MM.1S (cell line): ENCODE results near the gene NIPBL.

Experiments
- DNase-seq: peaks from one replicate; pipeline ENCODE4 v3.0.0-alpha.2; 2015
- H2AFZ ChIP-seq: fragments of 300-600 bp; sonication (generic); 2 replicates; pipeline ENCODE4 v1.6.0; 2016; ENCODE audit warnings: antibody characterized with exemption, low read length
- H3F3A ChIP-seq: fragments of 300-600 bp; sonication (generic); 2 replicates; pipeline ENCODE4 v1.6.1; 2016; ENCODE audit warnings: mild to moderate bottlenecking, antibody characterized with exemption, low read length, moderate library complexity, mixed read lengths; ENCODE audit not compliant: insufficient read depth
- H3K27ac ChIP-seq: fragments of 300-600 bp; sonication (generic); 2 replicates; pipeline ENCODE4 v1.5.1; 2016; ENCODE audit warnings: mild to moderate bottlenecking, low read length
- H3K27me3 ChIP-seq: fragments of 300-600 bp; sonication (generic); replicated peaks from 2 replicates; pipeline ENCODE4 v1.6.0; 2016; ENCODE audit warnings: low read length; ENCODE audit not compliant: insufficient read depth
- H3K36me3 ChIP-seq: fragments of 300-600 bp; sonication (generic); replicated peaks from 2 replicates; pipeline ENCODE4 v1.6.1; 2016; ENCODE audit warnings: mild to moderate bottlenecking, low read length, mixed read lengths; ENCODE audit not compliant: insufficient read depth
- H3K4me1 ChIP-seq: fragments of 300-600 bp; sonication (generic); 2 replicates; pipeline ENCODE4 v1.6.1; 2016; ENCODE audit warnings: low read length, mixed read lengths
- H3K4me2 ChIP-seq: fragments of 300-600 bp; sonication (generic); 2 replicates; pipeline ENCODE4 v1.6.0; 2016; ENCODE audit warnings: low read depth, low read length
- H3K4me3 ChIP-seq: fragments of 300-600 bp; sonication (generic); 2 replicates; pipeline ENCODE4 v1.5.1; 2016; ENCODE audit warnings: low read length, mixed read lengths
- H3K79me2 ChIP-seq: fragments of 300-600 bp; sonication (generic); 2 replicates; pipeline ENCODE4 v1.6.1; 2016; ENCODE audit warnings: mixed run types, low read length, mixed read lengths
- H3K9ac ChIP-seq: fragments of 300-600 bp; sonication (generic); 2 replicates; pipeline ENCODE4 v1.6.1; 2016; ENCODE audit warnings: low read length, mixed read lengths
- H3K9me2 ChIP-seq: fragments of 300-600 bp; sonication (generic); replicated peaks from 2 replicates; pipeline ENCODE4 v1.6.1; 2016; ENCODE audit warnings: mild to moderate bottlenecking, low read length, mixed read lengths; ENCODE audit not compliant: insufficient read depth
- H3K9me3 ChIP-seq: fragments of 300-600 bp; sonication (generic); replicated peaks from 2 replicates; pipeline ENCODE4 v1.6.1; 2016; ENCODE audit warnings: mild to moderate bottlenecking, low read length, mixed read lengths; ENCODE audit not compliant: insufficient read depth
- H4K20me1 ChIP-seq: fragments of 300-600 bp; sonication (generic); 2 replicates; pipeline ENCODE4 v1.6.1; 2016; ENCODE audit warnings: mild to moderate bottlenecking, low read length, moderate library complexity, mixed read lengths; ENCODE audit not compliant: insufficient read depth
- CTCF ChIP-seq: fragments of 300-600 bp; sonication (generic); IDR thresholded peaks from 2 replicates; pipeline ENCODE4 v1.5.1; 2016; ENCODE audit warnings: antibody characterized with exemption, low read length, mixed read lengths
- EZH2 ChIP-seq: fragments of 300-600 bp; sonication (generic); optimal IDR thresholded peaks from 2 replicates; pipeline ENCODE3; 2017; ENCODE audit warnings: low read depth, mild to moderate bottlenecking, antibody characterized with exemption, low read length, mixed read lengths
- EZH2phosphoT487 ChIP-seq: fragments of 300-600 bp; sonication (generic); IDR thresholded peaks from 2 replicates; pipeline ENCODE4 v1.6.1; 2018; ENCODE audit warnings: antibody characterized with exemption, low read length

Gene NIPBL

GRCh38 chr5:36988396-36988795 is 111.8 kb downstream of the NIPBL start:
- Histone ChIP-seq H4K20me1 (no peaks in the 10 kb centered on the region), H3F3A (no peaks in the 10 kb centered on the region), H3K9ac (no peak overlapping the region), H3K4me3 (no peak overlapping the region), H3K27ac (no peak overlapping the region), H3K4me1 (no peaks in the 10 kb centered on the region), H3K9me3 (no peaks in the 10 kb centered on the region), H3K27me3 (no peaks in the 10 kb centered on the region), H3K36me3 (no peaks in the 10 kb centered on the region), H2AFZ (no peak overlapping the region), H3K79me2 (peaks cover 10% of the 10 kb centered on the region), H3K4me2 (no peak overlapping the region), H3K9me2 (no peaks in the 10 kb centered on the region)
- TF ChIP-seq EZH2phosphoT487 (no peak), EZH2 (no peak), CTCF (no peak)
- DNase-seq, result no peak

GRCh38 chr5:36998578-36998977 is 122.0 kb downstream of the NIPBL start:
- Histone ChIP-seq H3K27ac (no peak overlapping the region), H2AFZ (no peak overlapping the region), H3K9me3 (no peaks in the 10 kb centered on the region), H3K9me2 (no peaks in the 10 kb centered on the region), H3K4me1 (no peaks in the 10 kb centered on the region), H3K9ac (no peak overlapping the region), H3F3A (no peaks in the 10 kb centered on the region), H3K36me3 (0 out of 2 replicates have a peak, but pooled peaks cover 2% of the 10 kb centered on the region), H3K4me3 (no peak overlapping the region), H3K79me2 (no peaks in the 10 kb centered on the region), H4K20me1 (no peaks in the 10 kb centered on the region), H3K4me2 (no peak overlapping the region), H3K27me3 (no peaks in the 10 kb centered on the region)
- no peak for DNase-seq
- TF ChIP-seq EZH2 (no peak), EZH2phosphoT487 (no peak), CTCF (no peak)

DNA sequence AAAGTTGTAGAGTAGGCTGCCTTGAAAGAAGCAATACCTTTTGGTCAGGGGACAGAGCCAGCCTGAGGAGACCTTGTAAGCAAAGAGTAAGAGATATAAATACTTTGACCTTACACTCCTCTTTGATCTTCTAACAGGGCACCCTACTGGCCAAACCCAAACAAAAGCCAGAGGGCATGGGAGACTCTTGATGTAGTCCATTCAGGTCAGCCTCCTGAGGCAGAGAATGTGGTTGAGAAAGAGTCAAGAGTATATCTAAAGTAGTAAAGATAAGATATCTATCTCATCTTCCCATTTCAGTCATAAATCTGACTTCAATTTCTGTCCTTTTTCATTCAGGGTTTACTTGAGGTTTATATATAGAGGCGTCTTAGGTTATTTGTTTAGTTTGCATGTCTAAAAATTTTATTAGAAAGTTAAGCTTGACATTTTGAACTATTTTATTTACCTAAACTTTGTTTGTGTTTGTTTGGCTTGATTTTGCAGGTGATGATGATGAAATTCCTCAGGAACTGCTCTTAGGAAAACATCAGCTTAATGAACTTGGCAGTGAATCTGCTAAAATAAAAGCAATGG is 125.7 kb downstream of the NIPBL start:
- no peaks in the 10 kb centered on the region for H4K20me1 ChIP-seq
- no peaks in the 10 kb centered on the region for H3K9me3 ChIP-seq
- H3K4me1 ChIP-seq, result peaks cover 12% of the 10 kb centered on the region
- peaks cover 8% of the 10 kb centered on the region for H3F3A ChIP-seq
- no peaks in the 10 kb centered on the region for H3K9me2 ChIP-seq
- no peak overlapping the region for H3K4me2 ChIP-seq
- no peak for DNase-seq
- H3K36me3 ChIP-seq, result no peaks in the 10 kb centered on the region
- H3K27ac ChIP-seq, result no peak overlapping the region
- no peak overlapping the region for H3K9ac ChIP-seq
- TF ChIP-seq EZH2, result no peak
- TF ChIP-seq CTCF, result no peak
- no peak for TF ChIP-seq EZH2phosphoT487
- H3K27me3 ChIP-seq, result no peaks in the 10 kb centered on the region
- H3K4me3 ChIP-seq, result no peak overlapping the region
- no peaks in the 10 kb centered on the region for H3K79me2 ChIP-seq
- H2AFZ ChIP-seq, result no peak overlapping the region
